CD4-positive, alpha-beta T cell treated with Interferon alpha-2 for 1 hour (primary cell): ENCODE data around the gene PMPCB.
"Not testable (repeated sequence)": the region's sequence is repeated elsewhere in the genome, so short reads cannot be mapped to it uniquely, and the experiment has no call there.

ENCODE experiments used
- DNase-seq, 2 donors: peaks; one replicate each; pipeline ENCODE4 v3.0.0-alpha.2; 2020 to 2022

The PMPCB gene, protein sequence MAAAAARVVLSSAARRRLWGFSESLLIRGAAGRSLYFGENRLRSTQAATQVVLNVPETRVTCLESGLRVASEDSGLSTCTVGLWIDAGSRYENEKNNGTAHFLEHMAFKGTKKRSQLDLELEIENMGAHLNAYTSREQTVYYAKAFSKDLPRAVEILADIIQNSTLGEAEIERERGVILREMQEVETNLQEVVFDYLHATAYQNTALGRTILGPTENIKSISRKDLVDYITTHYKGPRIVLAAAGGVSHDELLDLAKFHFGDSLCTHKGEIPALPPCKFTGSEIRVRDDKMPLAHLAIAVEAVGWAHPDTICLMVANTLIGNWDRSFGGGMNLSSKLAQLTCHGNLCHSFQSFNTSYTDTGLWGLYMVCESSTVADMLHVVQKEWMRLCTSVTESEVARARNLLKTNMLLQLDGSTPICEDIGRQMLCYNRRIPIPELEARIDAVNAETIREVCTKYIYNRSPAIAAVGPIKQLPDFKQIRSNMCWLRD

GRCh38 chr7:103296901-103297836 is at the start of gene PMPCB:
Gene PMPCB (plus strand): TSS chr7:103297435. CDS start chr7:103297460, 25 bp downstream.
- peak; percentile 94 to 96 for DNase-seq

GRCh38 chr7:103253699-103254506 is 43.3 kb upstream of the PMPCB start:
- DNase-seq, result not testable (repeated sequence)

- DNase-seq, result not testable (repeated sequence)
Observed at GRCh38 chr7:103264054-103264453, 33.2 kb upstream of the PMPCB start.

- DNase-seq, result not testable (repeated sequence)
Observed at GRCh38 chr7:103266229-103266628, 31.0 kb upstream of the PMPCB start.

DNA sequence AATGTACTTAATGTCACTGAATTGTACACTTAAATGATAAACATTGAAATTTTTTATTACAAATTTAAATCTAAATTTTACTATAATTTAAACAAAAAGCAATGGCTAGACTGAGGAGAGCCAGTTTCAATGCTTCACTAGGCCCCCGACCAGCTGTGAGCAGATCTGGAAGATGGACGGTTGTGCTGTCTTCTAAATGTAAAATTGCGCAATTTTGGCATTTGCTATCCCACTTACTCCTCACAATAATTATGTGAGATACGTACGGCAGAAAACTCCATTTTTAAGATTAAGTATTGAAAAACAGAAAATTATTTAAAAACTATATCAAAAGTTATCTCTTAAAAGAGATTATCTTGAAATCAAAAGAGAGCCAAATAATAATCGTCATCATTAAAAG is 23.9 kb upstream of the PMPCB start:
- DNase-seq, result not testable (repeated sequence)

DNA sequence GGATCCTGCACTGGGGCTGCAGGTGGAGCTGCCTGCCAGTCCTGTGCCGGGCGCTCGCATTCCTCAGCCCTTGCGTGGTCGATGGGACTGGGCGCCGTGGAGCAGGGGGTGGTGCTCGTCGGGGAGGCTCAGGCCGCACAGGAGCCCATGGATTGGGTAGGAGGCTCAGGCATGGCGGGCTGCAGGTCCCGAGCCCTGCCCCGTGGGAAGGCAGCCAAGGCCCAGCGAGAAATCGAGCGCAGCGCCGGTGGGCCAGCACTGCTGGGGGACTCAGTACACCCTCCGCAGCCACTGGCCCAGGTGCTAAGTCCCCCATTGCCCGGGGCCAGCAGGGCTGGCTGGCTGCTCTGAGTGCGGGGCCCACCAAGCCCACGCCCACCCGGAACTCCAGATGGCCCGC is 22.4 kb upstream of the PMPCB start:
- DNase-seq, result not testable (repeated sequence)

- DNase-seq, result not testable (repeated sequence)
Observed at GRCh38 chr7:103278195-103278594, 19.0 kb upstream of the PMPCB start.

DNA sequence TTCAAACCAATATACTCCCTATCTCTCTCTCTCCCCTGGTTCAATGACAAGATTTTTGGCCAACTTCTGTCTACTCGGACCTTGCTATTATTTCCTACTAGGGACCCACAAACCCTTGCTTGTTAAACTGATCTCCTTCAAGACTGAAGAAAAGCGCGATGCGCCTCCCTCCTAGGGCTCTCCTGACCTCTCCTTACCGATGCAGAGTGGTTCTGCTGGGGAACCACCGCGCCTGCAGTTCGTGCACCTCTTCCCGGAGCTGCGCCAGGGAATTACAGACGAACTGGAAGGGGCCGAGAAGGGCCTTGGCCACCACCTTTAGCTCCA is 17.6 kb upstream of the PMPCB start:
- peak in 1 of 2 donors; percentile 23 for DNase-seq

DNA sequence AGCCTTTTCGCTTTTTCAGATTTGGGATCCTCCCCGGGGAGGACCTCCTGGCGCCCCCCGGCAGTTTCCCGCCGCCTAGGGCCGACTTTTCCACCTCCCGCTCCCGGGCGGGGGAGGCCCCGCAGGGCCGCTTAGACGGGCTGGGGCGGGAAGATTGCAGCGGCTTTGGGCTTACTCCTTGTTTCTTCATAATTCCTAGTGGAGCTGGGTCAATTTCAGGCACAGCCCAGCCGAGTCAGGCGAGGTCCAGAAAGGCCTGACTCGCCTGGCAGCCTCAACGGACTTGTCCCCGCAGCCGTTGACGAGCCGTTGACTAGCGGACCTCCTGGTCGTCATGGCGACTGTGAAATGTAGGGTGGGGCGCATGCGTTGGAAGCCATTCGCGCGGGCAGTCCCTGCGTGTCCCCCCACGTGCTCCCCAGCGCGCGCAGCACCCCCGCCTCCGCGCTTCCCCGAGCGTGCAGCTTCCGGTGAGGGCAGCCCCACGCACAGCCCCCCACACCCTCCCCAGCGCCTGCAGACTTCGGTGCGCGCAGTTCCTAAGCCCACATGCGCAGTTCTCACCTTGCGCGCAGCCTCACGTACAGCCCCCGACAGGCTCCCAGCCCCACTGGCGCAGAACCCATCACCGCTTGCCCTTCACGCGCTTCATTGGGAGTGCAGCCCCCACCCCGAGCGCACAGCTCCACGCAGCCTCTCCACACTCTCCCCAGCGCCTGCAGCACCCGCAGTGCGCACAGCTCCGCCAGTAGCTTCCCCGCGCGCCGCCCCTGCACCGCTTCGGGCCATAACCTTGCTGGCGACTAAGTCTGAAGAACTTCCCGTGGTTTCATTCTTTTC is 17.1 kb upstream of the PMPCB start:
- peak; percentile 93 to 95 for DNase-seq

- DNase-seq, result not testable (repeated sequence)
Observed at GRCh38 chr7:103280803-103281155, 16.5 kb upstream of the PMPCB start.

DNA sequence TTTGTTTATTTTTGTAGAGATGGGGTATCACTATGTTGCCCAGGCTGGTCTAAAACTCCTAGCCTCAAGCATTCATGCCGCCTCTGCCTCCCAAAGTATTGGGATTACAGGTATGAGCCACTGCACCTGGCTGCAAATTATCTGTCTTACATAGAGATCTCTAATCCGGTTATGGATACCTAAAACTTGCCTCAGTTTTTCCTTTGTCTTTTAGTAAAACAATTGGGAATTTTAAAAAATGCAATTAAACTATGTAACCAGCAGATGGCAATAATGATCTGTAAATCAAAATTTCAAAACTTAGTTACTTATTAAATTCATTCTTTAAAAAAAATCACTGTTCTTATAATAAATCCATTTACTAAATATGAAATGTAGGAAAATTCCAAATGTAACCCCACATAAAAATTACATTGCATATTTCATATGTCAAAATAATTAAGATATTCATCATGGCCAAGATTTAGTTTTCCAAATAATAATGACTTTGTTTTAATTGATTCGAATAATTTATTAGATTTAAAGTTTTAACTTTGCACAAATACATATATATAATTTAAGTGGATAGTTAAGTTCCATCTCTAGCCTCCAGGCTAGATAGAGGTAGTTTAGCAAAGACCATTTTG is 14.3 kb upstream of the PMPCB start:
- DNase-seq, result not testable (repeated sequence)

- DNase-seq, result no peak
Observed at GRCh38 chr7:103292122-103292521, 5.1 kb upstream of the PMPCB start.

DNA sequence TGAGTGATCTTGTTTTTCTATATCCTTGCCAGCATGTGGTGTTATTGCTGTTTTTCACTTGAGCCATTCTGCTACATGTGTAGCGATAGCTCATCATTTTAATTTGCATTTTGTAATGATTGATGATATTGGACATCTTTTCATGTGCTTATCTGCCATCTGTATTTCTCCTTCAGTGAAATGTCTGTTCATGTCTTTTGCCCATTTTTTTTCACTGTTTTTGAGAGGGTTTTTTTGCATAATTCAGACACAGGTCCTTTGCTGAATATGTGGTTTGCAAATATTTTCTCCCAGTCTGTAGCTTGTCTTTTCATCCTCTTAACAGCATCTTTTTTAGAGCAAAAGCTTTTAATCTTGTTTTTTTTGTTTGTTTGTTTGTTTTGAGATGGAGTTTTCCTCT is 3.7 kb upstream of the PMPCB start:
- DNase-seq, result no peak

DNA sequence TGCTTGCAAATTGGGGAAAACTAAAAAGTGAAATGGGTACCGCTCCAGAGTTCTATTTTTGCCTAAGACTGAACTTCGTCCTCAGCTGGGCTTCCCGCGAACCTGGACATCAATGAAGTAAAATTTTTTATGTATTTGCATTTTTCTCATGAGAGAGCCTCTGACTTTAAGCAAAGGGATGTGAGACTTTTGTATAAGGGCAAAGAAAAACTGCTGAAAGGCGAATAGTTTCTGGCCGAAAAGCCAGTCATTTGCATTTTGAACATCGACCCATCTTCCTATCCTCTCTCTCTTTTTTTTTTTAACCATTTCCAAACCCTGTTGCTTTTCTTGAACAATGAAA is 573 bp downstream of the PMPCB start:
- no peak for DNase-seq

GRCh38 chr7:103299660-103300059 is 2.4 kb downstream of the PMPCB start:
- no peak for DNase-seq

DNA sequence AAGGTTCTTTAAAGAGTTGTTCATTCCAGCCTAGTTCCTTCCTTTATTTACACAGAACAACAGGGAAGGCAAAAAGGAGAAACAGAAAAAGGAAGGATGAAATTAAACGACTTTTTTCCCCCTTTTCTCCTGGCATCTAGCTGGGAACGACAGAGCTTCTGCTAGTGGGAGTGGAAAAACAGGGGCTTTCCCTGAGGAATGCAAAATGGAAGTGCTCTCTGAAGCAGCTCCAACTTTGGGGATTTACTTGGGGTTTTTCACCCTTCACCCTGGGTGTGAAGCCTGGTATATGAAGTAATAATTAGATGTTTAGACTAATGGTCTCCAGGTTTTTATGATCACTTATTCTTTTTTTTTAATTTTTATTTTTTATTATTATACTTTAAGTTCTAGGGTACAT is 4.2 kb downstream of the PMPCB start:
- DNase-seq, result no peak

DNA sequence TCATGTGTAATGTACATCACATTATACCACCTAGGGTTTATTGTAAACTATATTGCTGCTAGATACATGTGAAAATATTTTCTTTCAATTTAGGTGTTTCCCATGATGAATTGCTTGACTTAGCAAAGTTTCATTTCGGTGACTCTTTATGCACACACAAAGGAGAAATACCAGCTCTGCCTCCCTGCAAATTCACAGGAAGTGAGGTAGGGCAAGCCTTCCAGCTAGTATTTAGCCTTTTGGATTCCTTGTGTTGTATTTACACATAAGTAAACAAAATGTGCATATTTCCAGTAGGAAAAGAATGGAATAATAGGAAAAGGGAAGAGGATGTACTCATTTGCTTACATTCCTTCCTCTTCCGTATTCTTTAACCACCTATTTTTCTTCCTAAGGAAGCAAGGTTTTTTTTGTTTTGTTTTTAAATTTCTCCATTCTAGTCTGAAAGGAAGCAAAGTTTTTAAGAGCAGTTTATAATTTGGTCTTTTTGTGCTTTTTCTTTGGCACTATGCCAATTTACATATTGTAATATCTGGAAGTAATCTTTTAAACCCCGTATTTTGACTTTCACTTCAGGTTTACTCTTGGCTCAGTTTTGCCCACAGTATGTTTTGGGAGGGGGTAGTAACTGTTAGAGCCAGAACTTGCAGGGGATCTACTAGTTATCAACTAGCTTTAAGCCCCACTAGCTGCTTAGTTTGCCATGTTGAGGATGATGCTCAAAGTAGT is 10.4 kb downstream of the PMPCB start:
- no peak for DNase-seq

DNA sequence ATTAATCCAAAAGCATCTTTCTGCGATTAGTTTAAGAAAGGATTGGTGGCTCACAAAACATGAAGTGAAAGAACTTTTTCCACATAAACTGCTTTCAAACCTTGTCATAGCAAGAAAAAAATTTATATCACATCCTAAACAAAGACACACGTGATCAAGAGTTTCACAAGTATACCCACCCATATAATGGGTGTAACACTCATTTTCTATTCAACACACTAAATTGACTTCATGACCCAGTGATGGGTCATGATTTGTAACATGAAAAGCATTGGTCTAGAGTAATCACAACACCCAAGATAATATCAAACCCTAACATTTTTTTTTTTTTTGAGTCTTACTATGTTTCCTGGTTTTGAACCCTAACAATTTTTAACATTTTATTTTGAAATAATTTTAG is 17.6 kb downstream of the PMPCB start:
- DNase-seq, result no peak

DNA sequence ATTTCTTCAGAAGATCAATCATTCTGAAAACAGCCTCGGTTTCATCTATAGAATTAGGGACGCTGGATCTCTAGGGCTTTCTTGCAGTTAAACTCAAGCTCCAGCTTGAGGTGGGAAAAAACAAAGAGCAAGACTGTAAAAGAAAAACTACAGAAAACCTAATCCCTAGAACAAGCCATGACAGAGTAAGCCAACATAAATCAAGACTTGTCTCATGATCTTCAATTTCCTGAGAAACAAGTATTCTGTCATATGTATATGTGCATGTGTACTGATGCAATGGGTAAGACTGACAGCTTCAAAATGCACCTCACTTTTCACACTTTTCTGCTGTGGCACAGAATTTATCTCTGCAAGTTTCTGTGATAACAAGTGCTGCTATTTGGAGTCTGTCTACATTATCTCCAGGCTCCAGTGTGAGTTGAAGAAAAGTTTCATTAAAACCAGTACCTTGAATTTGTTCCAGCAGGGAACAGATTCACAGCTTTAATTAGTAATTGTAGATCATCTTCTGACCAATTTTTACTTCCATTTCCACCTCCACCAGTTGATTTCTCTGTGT is 19.2 kb downstream of the PMPCB start:
- DNase-seq, result no peak

GRCh38 chr7:103317009-103317408 is 19.8 kb downstream of the PMPCB start:
- no peak for DNase-seq

DNA sequence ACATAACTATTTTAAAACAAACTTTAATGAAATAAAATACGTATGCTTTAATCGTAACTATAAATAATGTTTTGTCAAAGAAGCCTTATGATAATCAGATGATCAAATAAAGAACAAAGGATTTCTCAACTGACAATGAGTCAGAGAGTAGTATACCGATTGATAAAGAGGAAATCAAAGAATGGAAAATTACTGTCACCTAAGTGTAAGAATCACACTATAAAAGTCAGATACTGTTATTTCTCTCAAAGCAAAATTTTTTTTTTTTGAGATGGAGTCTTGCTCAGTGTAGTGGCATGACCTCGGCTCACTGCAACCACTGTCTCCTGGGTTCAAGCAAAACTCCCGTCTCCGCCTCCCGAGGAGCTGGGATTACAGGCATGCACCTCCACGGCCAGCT is 28.5 kb downstream of the PMPCB start:
- no peak for DNase-seq
